TTC549 (cell line): ENCODE data around the gene PPP1CA.

Experiments used
- FAIRE-seq: peaks from 2 replicates; lab custom pipeline; 2012; peaks lifted over from hg19 to GRCh38; lab: Jason Lieb, UNC

PPP1CA gene

GRCh38 chr11:67369275-67369674 is 32.4 kb downstream of the PPP1CA start:
- no peak for FAIRE-seq

GRCh38 chr11:67368621-67369020 is 33.0 kb downstream of the PPP1CA start:
- no peak for FAIRE-seq

- no peak for FAIRE-seq
These were observed 33.9 kb downstream of the PPP1CA start for GRCh38 chr11:67367761-67368227.

GRCh38 chr11:67366961-67367760 is 34.5 kb downstream of the PPP1CA start:
- no peak for FAIRE-seq

DNA sequence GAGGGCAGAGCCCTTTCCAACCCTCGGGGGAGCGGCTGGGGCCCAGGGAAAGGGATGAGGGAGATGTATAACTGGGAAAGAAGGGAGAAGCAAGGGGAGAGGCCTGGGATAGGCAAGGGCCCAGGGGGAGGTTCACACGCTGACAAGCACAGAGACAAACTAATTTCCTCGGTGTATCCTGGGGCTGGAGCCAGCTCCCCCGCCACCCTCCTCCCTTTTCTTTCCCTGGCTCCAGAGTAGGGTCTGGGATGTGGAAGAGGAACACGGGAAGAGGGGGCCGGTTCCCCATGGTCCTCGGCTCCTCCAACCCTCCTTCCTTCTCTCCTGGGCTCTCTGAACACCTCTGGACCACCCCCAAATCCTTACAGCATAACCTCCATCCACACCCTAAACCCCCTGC is 35.1 kb downstream of the PPP1CA start:
- no peak for FAIRE-seq

GRCh38 chr11:67365736-67366444 is 35.8 kb downstream of the PPP1CA start:
- no peak for FAIRE-seq

- FAIRE-seq = no peak
These were observed 36.6 kb downstream of the PPP1CA start for GRCh38 chr11:67364783-67365722.

GRCh38 chr11:67364169-67364568 is 37.5 kb downstream of the PPP1CA start:
- no peak for FAIRE-seq

DNA sequence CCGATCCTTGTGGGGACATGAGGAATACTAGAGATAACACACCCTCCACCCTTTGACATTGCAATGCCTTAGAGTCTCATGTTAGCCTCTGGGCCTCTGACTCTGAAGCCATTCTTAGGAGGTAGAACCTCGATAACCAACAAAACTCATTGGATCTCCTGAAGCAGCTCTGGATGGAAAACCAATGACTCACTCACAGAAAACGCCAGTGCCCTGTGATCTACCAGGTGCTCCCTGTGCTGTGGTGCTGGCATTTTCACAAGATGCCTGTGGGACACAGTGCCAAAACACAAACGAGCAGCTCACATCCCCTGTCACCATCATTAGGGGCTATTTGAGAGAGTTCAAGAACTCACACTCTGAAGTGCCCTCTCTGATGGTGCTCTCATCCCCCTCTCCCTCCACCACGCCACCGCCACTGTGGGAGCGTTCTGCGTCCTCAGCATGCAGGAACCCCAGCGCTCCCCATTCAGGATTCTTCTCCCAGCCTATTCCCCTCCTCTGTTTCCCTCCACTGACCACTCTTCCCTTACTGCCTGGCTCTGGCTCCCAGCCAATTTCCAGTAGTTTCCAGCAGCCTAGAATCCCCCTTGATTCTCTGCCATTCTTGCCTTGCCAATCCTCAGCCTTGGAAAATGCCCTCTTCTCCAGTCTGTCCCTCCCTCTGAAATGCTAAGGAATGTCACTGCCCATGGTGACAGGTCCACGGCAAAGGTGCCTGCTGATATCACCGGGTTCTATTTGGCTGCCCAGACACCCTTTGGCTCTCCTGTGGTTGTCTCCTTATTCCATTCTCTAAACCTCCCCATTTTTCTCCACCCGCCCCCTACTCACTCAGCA is 43.6 kb downstream of the PPP1CA start:
- no peak for FAIRE-seq

- no peak for FAIRE-seq
These were observed 44.6 kb downstream of the PPP1CA start for GRCh38 chr11:67356864-67357561.

DNA sequence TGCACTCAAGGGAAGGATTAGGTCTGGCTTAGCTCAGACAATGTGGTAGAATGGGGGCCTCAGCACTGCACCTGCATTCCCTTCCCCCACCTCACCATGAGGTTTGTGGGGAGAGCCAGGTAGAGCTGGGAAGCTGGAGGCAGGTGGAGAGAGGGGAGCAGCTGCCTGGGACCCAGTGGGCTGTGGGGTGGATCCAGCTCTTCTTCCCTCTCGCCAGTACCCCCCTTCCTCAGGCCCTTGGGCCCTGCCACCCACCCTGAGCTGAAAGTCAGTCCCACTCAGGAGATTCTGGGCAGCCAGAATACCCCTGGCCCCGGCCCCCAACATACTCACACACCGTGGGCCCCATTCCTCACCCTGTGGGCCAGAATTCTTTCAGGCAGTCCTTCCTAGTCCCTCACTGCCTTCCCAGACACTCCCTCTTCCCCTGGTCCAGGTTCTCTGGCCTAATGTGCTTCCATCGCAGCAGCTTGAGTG is 45.2 kb downstream of the PPP1CA start:
- FAIRE-seq = no peak

- no peak for FAIRE-seq
These were observed 45.8 kb downstream of the PPP1CA start for GRCh38 chr11:67355794-67356386.

DNA sequence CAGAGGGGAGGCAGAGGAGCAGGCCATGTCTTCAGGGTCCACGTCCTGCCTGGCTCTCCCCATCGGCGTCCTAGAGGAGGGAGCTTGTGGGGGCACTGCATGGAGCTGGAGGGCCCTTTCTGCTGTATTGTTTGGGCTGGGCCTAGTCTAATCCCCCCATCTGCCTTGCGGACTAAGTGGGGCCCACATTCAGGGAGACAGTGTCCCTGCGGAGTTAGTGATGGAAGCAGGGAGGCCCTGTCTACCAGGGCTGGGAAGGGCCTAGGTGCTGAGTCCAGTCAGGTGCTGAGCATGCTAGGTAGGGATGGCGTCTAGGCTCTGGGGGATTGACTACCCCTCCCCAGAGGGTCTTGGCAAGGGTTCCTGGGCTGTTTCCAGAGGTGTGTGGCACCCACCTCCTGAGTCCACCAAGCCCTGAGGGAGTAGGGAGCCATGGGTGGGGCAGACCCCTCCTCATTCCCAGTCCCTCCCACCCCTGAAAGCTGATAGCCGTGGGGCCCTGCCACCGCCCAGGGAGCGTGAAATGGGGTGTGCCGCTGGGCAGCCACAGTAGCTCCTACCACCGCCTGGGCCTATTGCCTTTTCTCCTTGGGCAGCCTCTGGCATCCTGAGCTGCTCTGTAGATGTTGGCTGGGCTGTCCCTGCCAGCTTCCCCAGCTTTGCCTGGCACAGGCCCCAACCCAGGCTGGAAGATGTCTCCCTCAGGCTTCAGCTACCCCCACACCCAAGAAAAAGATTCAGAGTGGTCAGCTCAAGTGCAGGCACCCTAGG is 46.5 kb downstream of the PPP1CA start:
- FAIRE-seq = no peak

DNA sequence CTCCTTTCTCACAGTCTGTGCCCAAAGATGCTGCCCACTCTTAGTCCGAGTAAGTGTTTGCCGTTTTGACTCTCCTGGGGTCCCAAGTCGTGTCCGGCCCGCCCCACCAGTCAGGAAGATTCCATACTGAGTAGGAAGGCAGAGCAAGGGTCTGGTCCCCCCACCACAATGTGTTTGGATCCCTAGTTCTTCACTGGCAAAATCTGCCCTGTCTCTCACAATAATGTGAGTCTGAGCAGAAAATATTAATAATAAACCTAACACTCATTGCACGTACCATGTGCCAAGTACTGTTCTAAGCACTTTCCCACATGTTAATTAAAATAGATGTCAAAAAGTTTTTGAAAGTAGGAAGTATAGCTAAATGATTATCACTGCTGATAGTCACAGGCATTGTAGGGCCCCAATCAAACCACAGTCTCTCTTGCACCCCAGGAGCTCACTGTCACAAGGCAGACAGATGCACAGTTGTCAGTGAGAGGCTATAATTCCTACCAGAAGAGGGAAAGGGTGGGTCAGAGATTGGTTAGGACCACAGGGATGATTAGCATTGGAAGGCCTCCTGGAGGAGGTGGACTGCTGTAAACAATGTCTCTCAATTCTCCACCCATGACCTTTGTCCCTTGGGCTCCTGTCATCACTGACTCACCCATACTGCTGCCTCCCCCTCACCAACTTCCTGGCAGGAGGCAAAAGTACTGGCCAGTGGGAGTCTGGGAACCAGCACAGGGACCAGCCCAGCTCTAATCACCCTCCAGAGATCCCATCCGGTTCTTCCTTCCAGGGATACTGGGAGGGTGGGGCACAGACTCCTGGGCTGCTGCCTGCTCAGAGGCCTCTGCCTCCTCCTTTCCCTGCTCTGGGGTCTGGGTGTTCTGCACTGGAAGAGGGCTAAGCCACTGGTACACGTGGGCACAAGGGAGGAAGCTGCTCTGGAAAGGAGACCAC is 47.3 kb downstream of the PPP1CA start:
- no peak for FAIRE-seq

DNA sequence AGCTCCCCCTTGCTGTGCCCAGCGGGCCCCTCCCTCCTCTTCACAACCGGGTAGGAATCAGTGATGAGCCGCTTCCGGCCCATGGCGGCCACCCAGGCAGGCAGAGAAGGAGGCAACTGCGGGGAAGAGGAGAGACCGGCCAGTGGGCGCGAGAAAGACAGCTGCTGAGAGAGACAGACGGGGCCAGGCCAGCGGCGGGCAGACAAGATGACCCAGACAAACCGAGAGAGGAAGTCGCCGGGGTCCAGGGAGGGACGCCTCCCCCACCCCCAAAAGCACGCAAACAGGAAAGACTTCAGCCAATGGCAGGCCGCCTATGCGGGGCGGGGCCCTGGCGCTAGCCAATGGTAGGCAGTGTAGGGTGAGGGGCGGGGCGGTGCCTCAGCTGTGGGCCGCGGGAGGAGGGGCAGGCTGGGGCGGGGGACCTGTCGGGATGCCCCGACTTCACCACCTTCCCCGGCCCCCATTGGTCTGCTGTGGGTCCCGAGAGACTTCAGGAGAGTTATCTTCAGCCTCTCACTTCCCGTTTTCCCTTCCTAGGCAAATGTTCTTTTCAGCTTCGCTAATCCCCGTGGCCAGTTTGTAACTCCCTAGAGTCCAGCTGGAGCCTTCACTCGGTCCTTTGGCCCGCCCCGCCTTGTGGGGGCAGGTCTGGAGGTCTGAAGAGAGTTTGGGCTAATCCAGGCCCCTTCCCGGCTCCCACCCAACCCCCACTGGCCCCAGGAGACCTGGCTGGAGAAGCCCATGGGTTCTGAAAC is 48.2 kb downstream of the PPP1CA start, which contains the start of gene POLD4:
POLD4 (minus strand) TSS at position 230 of the 758 bp plus-strand sequence; CDS start at position 83, 147 bp downstream.
- FAIRE-seq = no peak

DNA sequence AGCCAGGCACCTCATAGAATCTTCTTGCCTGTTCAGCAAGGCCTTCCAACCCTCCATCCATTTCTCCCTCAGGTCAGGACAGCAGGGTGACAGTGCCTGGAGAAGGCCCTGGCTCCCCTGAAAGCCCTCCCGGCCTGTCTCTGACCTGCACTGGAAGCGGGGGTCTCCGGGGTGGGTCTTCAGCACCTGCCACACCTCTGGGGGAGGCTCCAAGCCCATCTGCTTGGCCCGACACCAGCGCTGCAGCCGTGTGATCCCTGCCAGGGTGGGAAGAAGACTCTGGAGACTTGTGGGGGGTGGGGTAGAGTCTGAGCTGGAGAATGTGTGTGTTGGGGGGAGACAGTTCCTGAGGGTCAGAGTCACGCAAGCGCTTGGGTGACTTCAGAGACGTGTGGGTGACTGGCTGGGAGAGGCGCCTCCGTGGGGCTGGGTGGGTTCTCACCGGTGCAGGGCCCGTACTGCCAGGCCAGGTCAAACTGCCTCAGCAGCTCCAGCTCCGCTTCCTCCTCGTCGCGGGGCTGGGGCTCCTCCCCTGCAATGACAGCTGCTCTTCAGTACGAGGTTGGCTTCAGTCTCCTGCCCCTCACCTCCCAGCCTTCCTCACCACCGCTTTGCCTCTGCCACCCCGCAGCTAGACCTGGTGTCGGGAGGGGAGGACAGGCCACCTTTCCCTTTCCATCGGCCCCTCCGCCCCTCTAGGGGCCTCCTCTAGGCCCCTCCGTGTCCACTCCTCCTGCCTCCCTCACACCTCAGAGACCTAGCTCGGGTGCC is 48.9 kb downstream of the PPP1CA start:
- FAIRE-seq = no peak
